A673 (cell line): ENCODE data around the gene FAM227B.

Experiments used
- EZH2 ChIP-seq: fragments of 200-600 bp; sonication (generic); IDR thresholded peaks from 2 replicates; pipeline ENCODE4 v1.6.1; 2017; ENCODE audit warnings: borderline replicate concordance, low read depth, mild to moderate bottlenecking, mixed read lengths, antibody characterized with exemption, low read length; ENCODE audit not compliant: poor library complexity, severe bottlenecking
- TF ChIP-seq, protein P1 (sequence below): fragments of 300-800, 200-600 bp; sonication (generic); conservative IDR thresholded peaks from 2 replicates; pipeline ENCODE4 v1.5.1; 2017; ENCODE audit warnings: low read depth, mild to moderate bottlenecking, antibody characterized with exemption, low read length, moderate library complexity, mixed read lengths

DNA sequence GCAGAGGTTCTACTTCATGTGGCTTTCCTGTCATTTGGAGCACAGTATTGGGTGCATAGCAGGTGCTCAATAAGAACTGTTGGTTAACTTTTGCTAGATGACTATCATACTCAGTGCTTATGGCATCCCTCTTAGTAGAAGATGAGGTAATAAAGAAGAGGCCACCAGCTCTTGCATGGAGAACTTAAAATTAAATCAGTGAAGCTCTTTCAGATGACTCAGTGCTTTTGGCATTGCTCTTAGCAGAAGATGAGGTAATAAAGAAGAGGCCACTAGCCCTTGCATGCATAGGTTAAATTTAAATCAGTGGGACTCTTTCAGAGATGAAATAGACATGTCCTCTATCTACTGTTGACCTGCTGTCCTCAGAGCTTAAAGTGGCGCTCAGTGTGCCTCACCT, 307.0 kb downstream of the FAM227B start:
- TF ChIP-seq, protein P1, sequence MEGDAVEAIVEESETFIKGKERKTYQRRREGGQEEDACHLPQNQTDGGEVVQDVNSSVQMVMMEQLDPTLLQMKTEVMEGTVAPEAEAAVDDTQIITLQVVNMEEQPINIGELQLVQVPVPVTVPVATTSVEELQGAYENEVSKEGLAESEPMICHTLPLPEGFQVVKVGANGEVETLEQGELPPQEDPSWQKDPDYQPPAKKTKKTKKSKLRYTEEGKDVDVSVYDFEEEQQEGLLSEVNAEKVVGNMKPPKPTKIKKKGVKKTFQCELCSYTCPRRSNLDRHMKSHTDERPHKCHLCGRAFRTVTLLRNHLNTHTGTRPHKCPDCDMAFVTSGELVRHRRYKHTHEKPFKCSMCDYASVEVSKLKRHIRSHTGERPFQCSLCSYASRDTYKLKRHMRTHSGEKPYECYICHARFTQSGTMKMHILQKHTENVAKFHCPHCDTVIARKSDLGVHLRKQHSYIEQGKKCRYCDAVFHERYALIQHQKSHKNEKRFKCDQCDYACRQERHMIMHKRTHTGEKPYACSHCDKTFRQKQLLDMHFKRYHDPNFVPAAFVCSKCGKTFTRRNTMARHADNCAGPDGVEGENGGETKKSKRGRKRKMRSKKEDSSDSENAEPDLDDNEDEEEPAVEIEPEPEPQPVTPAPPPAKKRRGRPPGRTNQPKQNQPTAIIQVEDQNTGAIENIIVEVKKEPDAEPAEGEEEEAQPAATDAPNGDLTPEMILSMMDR: no peak
- no peak for TF ChIP-seq EZH2
